Endothelial cell of umbilical vein (primary cell): ENCODE measurements around the gene DAP.

Experiments
- CTCF ChIP-seq, 2 donors: IDR thresholded peaks; 1 replicate in 1 of 2; 2 replicates in 1 of 2; pipeline ENCODE4 v1.5.1; 2011; ENCODE audit warnings: low read length in 2 of 2, mild to moderate bottlenecking in 2 of 2, moderate library complexity in 2 of 2, control low read depth in 1 of 2, inconsistent platforms in 1 of 2, low read depth in 1 of 2; ENCODE audit not compliant: insufficient read depth in 1 of 2; ENCODE audit errors: extremely low read depth in 1 of 2
- EZH2 ChIP-seq: IDR thresholded peaks from 2 replicates; pipeline ENCODE4 v1.6.1; 2012; ENCODE audit warnings: borderline replicate concordance, low read depth, mild to moderate bottlenecking, moderate library complexity, low read length, inconsistent platforms; ENCODE audit not compliant: severe bottlenecking
- FOS ChIP-seq: IDR thresholded peaks from 2 replicates; pipeline ENCODE4 v1.6.1; 2011; ENCODE audit warnings: mild to moderate bottlenecking, low read length, moderate library complexity, borderline replicate concordance; ENCODE audit not compliant: insufficient read depth
- GATA2 ChIP-seq: IDR thresholded peaks from 2 replicates; pipeline ENCODE4 v1.7.0; 2011; ENCODE audit warnings: low read depth, mild to moderate bottlenecking, moderate library complexity, mixed read lengths, low read length; ENCODE audit not compliant: insufficient read length, insufficient read depth
- MAX ChIP-seq: IDR thresholded peaks from 2 replicates; pipeline ENCODE4 v1.6.1; 2011; ENCODE audit not compliant: insufficient read depth, insufficient read length
- MYC ChIP-seq: IDR thresholded peaks from one replicate; pipeline ENCODE4 v1.6.1; 2011; ENCODE audit warnings: mild to moderate bottlenecking, low read depth, low read length
- POLR2A ChIP-seq: IDR thresholded peaks from 2 replicates; pipeline ENCODE4 v1.6.1; 2012; ENCODE audit warnings: low read depth, mild to moderate bottlenecking, control low read depth, low read length
- POLR2AphosphoS5 ChIP-seq: IDR thresholded peaks from 2 replicates; pipeline ENCODE4 v1.6.1; 2012; ENCODE audit warnings: low read depth, mild to moderate bottlenecking, control low read depth, low read length, moderate library complexity; ENCODE audit not compliant: insufficient read depth

DNA sequence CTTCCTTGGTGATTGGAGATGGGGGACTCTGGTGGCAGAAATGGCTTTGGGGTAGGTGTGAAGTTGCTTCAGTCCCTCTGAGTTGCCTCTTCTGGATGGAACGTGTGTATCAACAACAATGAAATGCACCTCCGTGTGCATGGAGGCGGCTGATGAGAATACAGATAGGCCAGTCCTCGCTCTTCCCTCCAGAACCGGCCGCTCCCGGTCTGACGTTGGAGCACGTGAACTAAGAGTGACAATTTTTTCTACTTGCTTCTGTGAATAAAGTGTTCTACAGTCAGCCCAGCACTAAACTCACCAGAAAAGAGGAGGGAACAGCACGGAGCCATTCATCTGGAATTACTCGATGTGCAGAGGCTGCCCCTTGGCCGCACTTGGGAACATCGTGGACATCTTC lies 106.5 kb downstream of the DAP start:
- TF ChIP-seq MAX = no peak
- TF ChIP-seq POLR2A = no peak
- TF ChIP-seq CTCF (IDR thresholded peaks at IDR 0.05; ENCODE audit: extremely low read depth in 1 of 2, insufficient read depth in 1 of 2, low read depth in 1 of 2, low read length in 2 of 2) = no peak
- TF ChIP-seq FOS = no peak
- no peak for TF ChIP-seq EZH2
- TF ChIP-seq POLR2AphosphoS5 = no peak
- no peak for TF ChIP-seq GATA2
- no peak for TF ChIP-seq MYC
